ENCODE results near the gene PRKG1.
"Not testable (repeated sequence)": the region's sequence is repeated elsewhere in the genome, so short reads cannot be mapped to it uniquely, and the experiment has no call there.

DNA sequence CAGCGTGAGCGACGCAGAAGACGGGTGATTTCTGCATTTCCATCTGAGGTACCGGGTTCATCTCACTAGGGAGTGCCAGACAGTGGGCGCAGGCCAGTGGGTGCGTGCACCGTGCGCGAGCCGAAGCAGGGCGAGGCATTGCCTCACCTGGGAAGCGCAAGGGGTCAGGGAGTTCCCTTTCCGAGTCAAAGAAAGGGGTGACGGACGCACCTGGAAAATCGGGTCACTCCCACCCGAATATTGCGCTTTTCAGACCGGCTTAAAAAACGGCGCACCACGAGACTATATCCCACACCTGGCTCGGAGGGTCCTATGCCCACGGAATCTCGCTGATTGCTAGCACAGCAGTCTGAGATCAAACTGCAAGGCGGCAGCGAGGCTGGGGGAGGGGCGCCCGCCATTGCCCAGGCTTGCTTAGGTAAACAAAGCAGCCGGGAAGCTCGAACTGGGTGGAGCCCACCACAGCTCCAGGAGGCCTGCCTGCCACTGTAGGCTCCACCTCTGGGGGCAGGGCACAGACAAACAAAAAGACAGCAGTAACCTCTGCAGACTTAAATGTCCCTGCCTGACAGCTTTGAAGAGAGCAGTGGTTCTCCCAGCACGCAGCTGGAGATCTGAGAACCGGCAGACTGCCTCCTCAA is 1159.2 kb downstream of the PRKG1 start:
- not testable (repeated sequence) for TF ChIP-seq POLR2AphosphoS5 (IDR thresholded peaks at IDR 0.05); POLR2A (IDR thresholded peaks at IDR 0.05; ENCODE audit: low read depth)
- TF ChIP-seq, protein P1, sequence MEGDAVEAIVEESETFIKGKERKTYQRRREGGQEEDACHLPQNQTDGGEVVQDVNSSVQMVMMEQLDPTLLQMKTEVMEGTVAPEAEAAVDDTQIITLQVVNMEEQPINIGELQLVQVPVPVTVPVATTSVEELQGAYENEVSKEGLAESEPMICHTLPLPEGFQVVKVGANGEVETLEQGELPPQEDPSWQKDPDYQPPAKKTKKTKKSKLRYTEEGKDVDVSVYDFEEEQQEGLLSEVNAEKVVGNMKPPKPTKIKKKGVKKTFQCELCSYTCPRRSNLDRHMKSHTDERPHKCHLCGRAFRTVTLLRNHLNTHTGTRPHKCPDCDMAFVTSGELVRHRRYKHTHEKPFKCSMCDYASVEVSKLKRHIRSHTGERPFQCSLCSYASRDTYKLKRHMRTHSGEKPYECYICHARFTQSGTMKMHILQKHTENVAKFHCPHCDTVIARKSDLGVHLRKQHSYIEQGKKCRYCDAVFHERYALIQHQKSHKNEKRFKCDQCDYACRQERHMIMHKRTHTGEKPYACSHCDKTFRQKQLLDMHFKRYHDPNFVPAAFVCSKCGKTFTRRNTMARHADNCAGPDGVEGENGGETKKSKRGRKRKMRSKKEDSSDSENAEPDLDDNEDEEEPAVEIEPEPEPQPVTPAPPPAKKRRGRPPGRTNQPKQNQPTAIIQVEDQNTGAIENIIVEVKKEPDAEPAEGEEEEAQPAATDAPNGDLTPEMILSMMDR (IDR thresholded peaks at IDR 0.05): not testable (repeated sequence)

All from esophagus muscularis mucosa (tissue), 3 donors.